Tibial artery (tissue), 4 donors: ENCODE data around the gene FBXW9.

Experiments used
- DNase-seq, 2 donors: peaks; one replicate each; pipeline ENCODE4 v3.0.0-alpha.2; 2019
- H3K27ac ChIP-seq, 2 donors: fragments of 200-600 bp; sonication (generic) in 1 of 2; 1 replicate in 1 of 2; 2 replicates in 1 of 2; pipeline ENCODE4 v1.5.1; 2018 to 2019; ENCODE audit warnings: mild to moderate bottlenecking in 1 of 2
- H3K27me3 ChIP-seq, 2 donors: fragments of 200-600 bp; sonication (generic) in 1 of 2; one replicate each; pipeline versions ENCODE4 v1.5.1 to v1.6.0; 2016 to 2019
- H3K36me3 ChIP-seq, 3 donors: fragments of 200-600 bp; sonication (generic) in 2 of 3; one replicate each; pipeline ENCODE4 v1.5.1; 2016 to 2019; ENCODE audit warnings: mild to moderate bottlenecking in 2 of 3
- H3K4me1 ChIP-seq, 4 donors: fragments of 200-600 bp; sonication (generic) in 2 of 4; 1 replicate in 3 of 4; 2 replicates in 1 of 4; pipeline ENCODE4 v1.5.1; 2016 to 2019
- H3K4me3 ChIP-seq, 2 donors: fragments of 200-600 bp; sonication (generic) in 1 of 2; 1 replicate in 1 of 2; 2 replicates in 1 of 2; pipeline ENCODE4 v1.5.1; 2018 to 2019; ENCODE audit warnings: mild to moderate bottlenecking in 2 of 2
- H3K9me3 ChIP-seq, 3 donors: fragments of 200-600 bp; sonication (generic) in 1 of 3; one replicate each; pipeline ENCODE4 v1.5.1; 2016 to 2019
- CTCF ChIP-seq, 2 experiments: fragments of 200-600 bp in 1 of 2; fragments of 450-650 bp in 1 of 2; IDR thresholded peaks; one replicate each; pipeline ENCODE4 v1.5.1; 2017 to 2019; ENCODE audit warnings: antibody characterized with exemption in 2 of 2, mild to moderate bottlenecking in 1 of 2, moderate library complexity in 1 of 2
- intact Hi-C: fragments of 100-400 bp; cut with DNase I; formaldehyde crosslinking; loops from one replicate; pipeline ENCODE4 v1.15.0; 2023; ENCODE audit warnings: low total_unique reads

FBXW9 gene

GRCh38 chr19:12696366-12697335, at the start of gene FBXW9:
Gene FBXW9, minus strand, starts transcription at chr19:12696631. Its CDS starts 50 bp downstream, at chr19:12696581.
- DNase-seq = peak; percentile 96 to 97
- intact Hi-C loops = no loop called here
- no peak for TF ChIP-seq CTCF (IDR thresholded peaks at IDR 0.05)

GRCh38 chr19:12745166-12745897, 48.9 kb upstream of the FBXW9 start:
- H3K27ac ChIP-seq = no peak overlapping the region
- H3K4me1 ChIP-seq = no peaks in the 10 kb centered on the region
- no peak for TF ChIP-seq CTCF (IDR thresholded peaks at IDR 0.05)
- no peak overlapping the region for H3K4me3 ChIP-seq
- H3K27me3 ChIP-seq = peaks cover 0 to 11% of the 10 kb centered on the region in 2 donors
- no peaks in the 10 kb centered on the region for H3K9me3 ChIP-seq
- H3K36me3 ChIP-seq = peaks cover 50 to 81% (median 65%) of the 10 kb centered on the region in 3 donors
- intact Hi-C loops = no loop called here
- no peak for DNase-seq

More at GRCh38 chr19:12696366-12697335, at the start of gene FBXW9:
- Histone ChIP-seq H3K27me3 (no peaks in the 10 kb centered on the region), H3K27ac (peak within 1 kb of the TSS; percentile 79 to 83), H3K36me3 (peaks cover 11 to 21% (median 20%) of the 10 kb centered on the region in 3 donors), H3K4me1 (peaks cover 3 to 21% (median 14%) of the 10 kb centered on the region in 4 donors), H3K4me3 (peak within 1 kb of the TSS; percentile 66 to 93), H3K9me3 (no peaks in the 10 kb centered on the region)

- intact Hi-C loops = no loop called here
- Histone ChIP-seq H3K4me3 (peak overlapping the region; percentile 75 to 87), H3K4me1 (peaks cover 4 to 37% (median 30%) of the 10 kb centered on the region in 4 donors), H3K36me3 (peaks cover 32 to 44% (median 35%) of the 10 kb centered on the region in 3 donors), H3K9me3 (no peaks in the 10 kb centered on the region), H3K27ac (peak overlapping the region; percentile 81 to 82), H3K27me3 (no peaks in the 10 kb centered on the region)
- TF ChIP-seq CTCF (IDR thresholded peaks at IDR 0.05) = no peak
- no peak for DNase-seq
Measured at GRCh38 chr19:12737835-12738351, 41.5 kb upstream of the FBXW9 start.

- Histone ChIP-seq H3K27ac (peak within 1 kb of the TSS; percentile 81 to 82), H3K9me3 (no peaks in the 10 kb centered on the region), H3K27me3 (no peaks in the 10 kb centered on the region), H3K4me3 (peak within 1 kb of the TSS; percentile 75 to 87), H3K4me1 (peaks cover 5 to 44% (median 36%) of the 10 kb centered on the region in 4 donors), H3K36me3 (peaks cover 25 to 37% (median 31%) of the 10 kb centered on the region in 3 donors)
- intact Hi-C loops = no loop called here
- TF ChIP-seq CTCF (IDR thresholded peaks at IDR 0.05) = peak in 1 of 2 experiments; percentile 45
- peak; percentile 97 to 98 for DNase-seq
Measured at GRCh38 chr19:12736995-12737834, 40.8 kb upstream of the FBXW9 start, which contains the start of gene GET3. Gene GET3, plus strand, starts transcription at chr19:12737497. Its CDS starts 9 bp downstream, at chr19:12737506.
